Activated CD8-positive, alpha-beta memory T cell treated with anti-CD3 and anti-CD28 coated beads, Interleukin-2, amount 50 U/mL, for 1 hour (primary cell): ENCODE results near the gene RPRD2.
A peak's percentile ranks its signal among the peaks of the same experiment; 100 is the strongest.

Experiments used
- DNase-seq: peaks from one replicate; pipeline ENCODE4 v3.0.0-alpha.2; 2020; ENCODE audit errors: extremely low read depth

The RPRD2 gene

GRCh38 chr1:150514913-150515327 lies 151.0 kb downstream of the RPRD2 start:
- no peak for DNase-seq

GRCh38 chr1:150515328-150516049 lies 151.5 kb downstream of the RPRD2 start, which contains the start of gene FALEC:
TSS of gene FALEC (plus strand) at chr1:150515752.
- peak; percentile 63 for DNase-seq

GRCh38 chr1:150516050-150516591 lies 152.2 kb downstream of the RPRD2 start:
- DNase-seq, result no peak

GRCh38 chr1:150516616-150517015 lies 152.7 kb downstream of the RPRD2 start:
- no peak for DNase-seq

GRCh38 chr1:150521196-150521968 lies 157.4 kb downstream of the RPRD2 start:
- no peak for DNase-seq

GRCh38 chr1:150525348-150525747 lies 161.4 kb downstream of the RPRD2 start:
- DNase-seq, result no peak
